Erythroblast (primary cell): ENCODE measurements around the gene APH1A.
"Not testable (repeated sequence)": the region's sequence is repeated elsewhere in the genome, so short reads cannot be mapped to it uniquely, and the experiment has no call there.

Experiments used
- DNase-seq, 2 experiments: peaks; one replicate each; lab custom pipeline; 2025; lab: John Stamatoyannopoulos, UW
- GATA1 ChIP-seq: IDR thresholded peaks from 2 replicates; pipeline ENCODE4 v1.6.1; 2011; ENCODE audit warnings: low read depth, mild to moderate bottlenecking, control low read depth, low read length, moderate library complexity
- POLR2A ChIP-seq: IDR thresholded peaks from 2 replicates; pipeline ENCODE4 v1.6.1; 2011; ENCODE audit warnings: mild to moderate bottlenecking, low read length

Gene APH1A

GRCh38 chr1:150268705-150269403 is at the start of gene APH1A:
APH1A (minus strand) TSS chr1:150269016; CDS start chr1:150268810, 206 bp downstream.
- no peak for TF ChIP-seq GATA1
- TF ChIP-seq POLR2A, result peak; percentile 72
- peak; percentile 95 to 96 for DNase-seq

DNA sequence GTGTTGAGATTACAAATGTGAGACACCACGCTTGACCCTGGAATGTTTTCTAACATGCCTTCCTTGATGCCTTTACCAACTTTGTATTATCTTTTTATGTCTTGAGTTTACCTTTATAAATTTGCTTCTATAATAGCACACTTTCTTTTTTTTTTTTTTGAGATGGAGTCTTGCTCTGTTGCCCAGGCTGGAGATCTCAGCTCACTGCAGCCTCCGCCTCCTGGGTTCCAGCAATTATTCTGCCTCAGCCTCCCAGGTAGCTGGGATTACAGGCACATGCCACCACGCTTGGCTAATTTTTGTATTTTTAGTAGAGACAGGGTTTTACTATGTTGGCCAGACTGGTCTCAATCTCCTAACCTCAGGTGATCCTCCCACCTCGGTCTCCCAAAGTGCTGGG is 45.9 kb upstream of the APH1A start:
- not testable (repeated sequence) for DNase-seq

- TF ChIP-seq POLR2A, result no peak
- TF ChIP-seq GATA1, result no peak
- DNase-seq, result no peak
Observed at GRCh38 chr1:150311762-150312161, 42.9 kb upstream of the APH1A start.

DNA sequence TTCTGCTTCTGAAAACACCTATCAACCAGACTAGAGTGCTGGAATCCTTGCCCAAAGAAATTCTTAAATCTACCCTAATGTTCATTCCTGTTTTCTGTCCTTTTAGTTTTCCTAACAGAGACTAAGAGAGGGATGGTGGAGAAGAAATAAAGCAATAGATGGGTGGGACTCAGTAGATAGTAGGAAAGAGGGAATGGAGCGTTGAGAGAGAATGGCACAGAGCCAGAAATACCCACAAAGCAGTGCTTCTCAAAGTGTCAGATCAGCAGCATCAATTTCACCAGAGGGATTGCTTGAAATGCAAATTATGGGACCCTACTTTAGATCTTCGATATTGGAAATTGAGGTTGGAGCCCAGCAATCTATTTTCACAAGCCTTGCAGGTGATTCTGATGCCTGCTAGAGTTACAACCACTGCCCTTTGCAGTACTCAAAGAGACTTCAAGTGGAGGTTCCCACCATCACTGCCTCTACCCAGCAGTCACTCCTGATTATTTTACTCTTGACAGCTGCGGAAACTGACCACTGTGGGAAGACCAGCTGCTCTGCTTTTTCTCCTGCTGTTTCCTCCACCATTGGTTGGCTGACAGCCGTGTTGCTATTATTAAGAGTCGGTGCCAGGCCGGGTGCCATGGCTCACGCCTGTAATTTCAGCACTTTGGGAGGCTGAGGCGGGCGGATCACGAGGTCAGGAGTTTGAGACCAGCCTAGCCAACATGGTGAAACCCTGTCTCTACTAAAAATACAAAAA is 41.1 kb upstream of the APH1A start:
- DNase-seq, result no peak
- TF ChIP-seq GATA1 (no peak), POLR2A (peak; percentile 7)

GRCh38 chr1:150308585-150308984 is 39.8 kb upstream of the APH1A start:
- DNase-seq, result not testable (repeated sequence)
- TF ChIP-seq POLR2A, result peak; percentile 4

DNA sequence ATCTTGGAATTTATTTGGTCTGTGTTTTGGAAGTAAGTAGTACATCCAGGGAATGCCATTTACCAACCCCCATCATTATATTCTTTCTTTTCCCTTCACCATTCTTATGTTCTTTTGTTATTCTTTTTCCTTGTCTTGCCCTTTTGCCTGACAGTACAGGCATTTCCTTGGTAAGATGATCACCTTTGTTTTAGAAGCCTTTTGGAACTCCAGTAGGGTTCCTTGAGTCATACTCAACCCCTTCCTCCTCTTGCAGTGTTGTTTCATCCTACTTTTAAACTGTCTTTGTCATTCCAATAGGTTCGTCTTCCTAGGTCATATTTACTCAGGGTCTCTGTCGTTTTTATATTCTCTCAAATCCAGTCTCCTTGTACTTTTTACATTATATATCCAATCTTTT is 34.1 kb upstream of the APH1A start:
- no peak for TF ChIP-seq POLR2A
- no peak for TF ChIP-seq GATA1
- DNase-seq, result no peak

- DNase-seq, result no peak
- TF ChIP-seq GATA1 (no peak), POLR2A (no peak)
Observed at GRCh38 chr1:150302338-150302737, 33.5 kb upstream of the APH1A start.

DNA sequence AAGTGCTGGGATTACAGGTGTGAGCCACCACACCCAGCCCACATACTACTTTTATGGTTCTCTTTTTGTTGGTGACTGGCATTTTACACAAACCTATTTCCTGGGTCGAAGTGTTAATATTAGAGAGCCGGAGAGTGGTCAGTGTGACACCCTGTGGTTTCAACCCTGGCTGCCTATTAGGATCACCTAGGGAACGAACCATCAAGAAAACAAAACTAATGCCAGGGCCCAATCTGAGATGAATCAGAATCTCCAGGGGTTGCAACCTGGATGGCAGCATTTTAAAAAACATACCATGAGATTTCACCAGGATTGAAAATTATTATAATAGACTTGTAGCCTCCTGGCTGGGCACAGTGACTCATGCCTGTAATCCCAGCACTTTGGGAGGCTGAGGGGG is 30.9 kb upstream of the APH1A start:
- TF ChIP-seq POLR2A, result no peak
- TF ChIP-seq GATA1, result no peak
- no peak for DNase-seq

GRCh38 chr1:150295476-150295875 is 26.7 kb upstream of the APH1A start:
- DNase-seq, result no peak
- TF ChIP-seq POLR2A (no peak), GATA1 (no peak)

DNA sequence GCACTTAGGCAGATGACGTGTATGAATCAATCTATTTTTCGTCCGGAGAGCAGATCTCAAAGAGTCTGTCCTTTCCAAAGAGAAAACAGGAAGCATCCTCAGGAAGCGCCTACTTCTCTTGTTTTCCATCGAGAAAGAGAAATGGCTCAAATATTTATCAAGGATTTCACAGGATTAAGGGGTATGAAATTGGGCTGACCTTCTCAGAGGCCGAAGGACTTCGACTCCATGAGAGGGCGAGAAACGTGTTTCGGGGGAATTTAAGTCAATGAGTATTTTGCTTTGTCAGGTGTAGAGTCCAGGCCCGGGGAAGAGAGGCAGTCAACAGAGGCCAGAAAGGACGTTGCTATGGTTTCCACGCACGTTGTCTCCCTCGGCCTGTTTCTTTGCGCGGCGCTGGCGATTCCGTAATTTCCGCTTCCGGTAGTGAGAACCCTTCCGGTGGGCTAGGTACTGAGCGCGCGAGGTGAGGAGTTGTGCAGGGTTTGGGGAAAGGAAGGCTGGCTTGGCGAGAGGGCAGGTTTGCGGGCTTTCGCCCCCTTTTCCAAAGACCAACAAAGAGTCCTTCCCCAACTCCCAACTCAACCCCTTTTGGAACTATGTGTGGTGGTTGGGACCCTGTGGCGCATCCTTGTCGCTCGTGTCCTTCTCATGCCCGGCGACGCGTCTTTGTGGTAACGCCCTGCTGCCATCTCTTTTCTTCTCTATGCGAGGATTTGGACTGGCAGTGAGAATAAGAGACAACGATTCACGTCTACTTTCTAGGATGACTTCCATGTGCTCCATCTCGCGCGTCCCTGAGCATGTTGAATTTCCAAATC is 24.8 kb upstream of the APH1A start, which contains the start of gene MRPS21:
Gene MRPS21 (plus strand): TSS at position 429 of the 821 bp plus-strand sequence. CDS start 506 bp downstream, outside the sequence.
- TF ChIP-seq POLR2A (peak; percentile 98), GATA1 (no peak)
- DNase-seq, result peak; percentile 93 to 95

DNA sequence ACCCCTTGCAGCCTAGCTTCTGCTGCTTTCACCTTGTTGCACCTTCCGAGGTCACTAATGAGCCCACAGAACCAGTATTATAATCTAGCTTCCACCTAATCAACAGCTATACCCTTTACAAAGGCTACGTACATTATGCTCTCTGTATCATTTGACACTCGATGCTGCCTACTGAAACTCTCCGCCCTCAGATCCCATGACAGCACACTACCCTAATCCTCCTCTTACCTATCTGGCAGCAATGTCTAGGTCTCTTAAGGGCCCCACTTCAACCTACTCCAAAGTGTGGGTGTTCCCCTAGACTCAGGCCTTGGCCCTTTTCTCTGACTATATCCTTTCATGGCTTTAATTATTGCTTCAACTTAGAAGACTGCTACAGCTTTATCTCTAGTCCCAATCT is 20.0 kb upstream of the APH1A start:
- DNase-seq, result no peak

GRCh38 chr1:150288382-150288781 is 19.6 kb upstream of the APH1A start:
- DNase-seq, result no peak
- no peak for TF ChIP-seq GATA1
- no peak for TF ChIP-seq POLR2A

More for the DNA sequence above, 20.0 kb upstream of the APH1A start:
- TF ChIP-seq GATA1 (no peak), POLR2A (no peak)

DNA sequence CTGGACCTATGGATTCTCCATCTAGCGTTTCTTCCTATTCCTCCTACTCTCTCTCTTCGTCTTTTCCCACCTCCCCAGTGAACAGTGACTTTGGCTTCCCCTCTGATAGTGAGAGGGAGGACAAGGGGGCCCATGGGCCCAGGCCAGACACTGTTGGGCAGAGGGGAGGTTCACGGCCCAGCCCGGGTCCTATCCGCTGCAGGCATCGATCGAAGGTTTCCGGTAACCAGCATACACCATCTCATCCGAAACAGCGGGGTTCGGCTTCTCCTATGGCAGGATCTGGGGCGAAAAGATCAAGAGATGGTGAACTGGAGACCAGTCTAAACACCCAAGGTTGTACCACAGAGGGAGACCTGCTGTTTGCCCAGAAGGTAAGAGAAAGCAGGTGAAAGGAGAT is 14.4 kb upstream of the APH1A start:
- TF ChIP-seq POLR2A (no peak), GATA1 (no peak)
- DNase-seq, result no peak

DNA sequence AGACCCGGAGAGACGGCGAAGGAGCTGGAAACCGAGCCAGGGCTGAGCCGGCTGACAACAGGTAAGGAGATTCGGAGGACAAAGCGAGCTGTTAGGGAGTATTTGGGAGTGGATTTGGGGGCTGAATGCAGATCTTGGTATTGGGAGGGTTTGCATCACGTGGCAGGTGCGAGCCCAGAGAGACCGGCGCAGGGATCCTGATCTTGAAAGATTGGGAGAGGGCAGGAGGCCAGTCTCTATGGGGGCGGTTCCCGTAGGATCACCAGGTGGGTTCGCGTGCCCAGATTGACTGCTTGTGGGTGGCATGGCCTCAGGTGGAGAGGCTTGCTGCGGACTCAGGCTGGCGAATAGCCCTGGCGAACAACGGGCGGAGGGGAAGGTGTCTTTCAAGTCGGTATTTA is 13.7 kb upstream of the APH1A start:
- TF ChIP-seq POLR2A (no peak), GATA1 (no peak)

More for the DNA sequence above, 13.7 kb upstream of the APH1A start:
- no peak for DNase-seq
